NT2/D1 (cell line): ENCODE data around the gene ELOF1.

Experiments used
- DNase-seq: peaks from one replicate; pipeline ENCODE4 v3.0.0-alpha.2; 2011; ENCODE audit warnings: low read depth, low spot score
- H3K27me3 ChIP-seq: 2 replicates; pipeline ENCODE4 v1.6.0; 2011; ENCODE audit warnings: mild to moderate bottlenecking; ENCODE audit not compliant: insufficient read length, insufficient read depth
- H3K36me3 ChIP-seq: 2 replicates; pipeline ENCODE4 v1.6.1; 2011; ENCODE audit warnings: mild to moderate bottlenecking, low read length, mixed read lengths; ENCODE audit not compliant: insufficient read depth, insufficient read length
- H3K4me1 ChIP-seq: 2 replicates; pipeline ENCODE4 v1.5.1; 2011; ENCODE audit not compliant: insufficient read depth, insufficient read length
- H3K4me3 ChIP-seq: 2 replicates; pipeline ENCODE4 v1.5.1; 2011; ENCODE audit warnings: low read depth; ENCODE audit not compliant: insufficient read length
- H3K9ac ChIP-seq: 2 replicates; pipeline ENCODE4 v1.6.0; 2011; ENCODE audit warnings: low read depth; ENCODE audit not compliant: insufficient read length
- H3K9me3 ChIP-seq: 2 replicates; pipeline ENCODE4 v1.5.1; 2011; ENCODE audit warnings: mild to moderate bottlenecking, low read length; ENCODE audit not compliant: insufficient read depth
- SUZ12 ChIP-seq: IDR thresholded peaks from 2 replicates; pipeline ENCODE4 v1.6.1; 2011; ENCODE audit not compliant: insufficient read length, insufficient read depth; ENCODE audit errors: extremely low read depth
- YY1 ChIP-seq: IDR thresholded peaks from 2 replicates; pipeline ENCODE4 v1.6.1; 2011; ENCODE audit not compliant: insufficient read length, insufficient read depth
- ZNF274 ChIP-seq: IDR thresholded peaks from 2 replicates; pipeline ENCODE4 v1.6.1; 2011; ENCODE audit warnings: mild to moderate bottlenecking, low read depth, low read length

The ELOF1 gene

DNA sequence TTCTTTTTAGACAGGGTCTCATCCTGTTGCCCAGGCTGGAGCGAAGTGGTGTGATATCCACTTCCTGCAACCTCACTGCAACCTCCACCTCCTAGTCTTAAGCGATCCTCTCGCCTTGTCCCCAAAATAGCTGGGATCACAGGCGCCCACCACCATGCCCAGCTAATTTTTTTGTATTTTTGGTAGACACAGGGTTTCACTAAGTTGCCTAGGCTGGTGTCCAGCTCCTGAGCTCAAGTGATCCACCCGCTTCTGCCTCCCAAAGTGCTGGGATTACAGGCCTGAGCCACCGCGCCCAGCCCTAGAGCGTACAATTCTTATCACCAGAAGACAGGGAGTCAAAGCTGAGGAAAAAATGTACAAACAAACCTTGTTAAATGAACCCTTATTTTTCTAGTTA is 4.5 kb upstream of the ELOF1 start:
- TF ChIP-seq ZNF274 (no peak), YY1 (no peak)
- no peak for DNase-seq
- Histone ChIP-seq H3K36me3 (no peaks in the 10 kb centered on the region), H3K27me3 (no peaks in the 10 kb centered on the region), H3K9me3 (no peaks in the 10 kb centered on the region), H3K9ac (no peak overlapping the region), H3K4me3 (no peak overlapping the region), H3K4me1 (no peaks in the 10 kb centered on the region)

DNA sequence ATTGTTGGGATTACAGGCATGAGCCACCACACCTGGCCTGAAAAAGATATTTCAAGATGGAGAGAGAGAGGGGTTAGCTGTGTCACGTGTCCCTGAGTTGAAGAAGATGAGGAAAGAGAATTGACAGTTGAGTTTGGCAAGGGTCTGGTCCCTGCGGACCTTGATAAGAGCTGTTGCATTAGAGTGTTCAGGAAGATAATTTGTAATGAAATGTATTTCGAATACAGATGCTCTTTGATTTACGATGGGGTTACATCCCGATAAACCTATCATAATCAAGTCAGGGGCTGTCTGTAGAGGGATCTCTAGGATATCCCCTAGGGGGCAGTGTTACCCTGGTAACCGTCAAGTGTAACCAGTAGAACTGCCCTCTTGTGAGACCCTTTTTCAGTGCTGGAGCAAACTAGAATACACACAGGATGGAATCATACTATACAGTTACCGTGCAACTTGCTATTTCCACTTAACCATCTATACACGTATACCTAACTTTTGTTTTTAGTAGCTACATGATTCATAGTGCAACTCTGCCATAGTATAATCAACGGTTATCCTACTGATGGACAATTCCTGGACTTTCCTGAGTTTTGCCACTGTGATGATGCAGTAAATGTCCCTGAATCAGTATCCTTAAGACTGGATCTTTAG is 1.5 kb upstream of the ELOF1 start:
- Histone ChIP-seq H3K9ac (no peak overlapping the region), H3K4me1 (peaks cover 3% of the 10 kb centered on the region), H3K27me3 (no peaks in the 10 kb centered on the region), H3K9me3 (no peaks in the 10 kb centered on the region), H3K36me3 (peaks cover 21% of the 10 kb centered on the region), H3K4me3 (no peak overlapping the region)
- TF ChIP-seq YY1 = no peak
- TF ChIP-seq ZNF274 = no peak
- no peak for TF ChIP-seq SUZ12
- DNase-seq = peak; percentile 80

DNA sequence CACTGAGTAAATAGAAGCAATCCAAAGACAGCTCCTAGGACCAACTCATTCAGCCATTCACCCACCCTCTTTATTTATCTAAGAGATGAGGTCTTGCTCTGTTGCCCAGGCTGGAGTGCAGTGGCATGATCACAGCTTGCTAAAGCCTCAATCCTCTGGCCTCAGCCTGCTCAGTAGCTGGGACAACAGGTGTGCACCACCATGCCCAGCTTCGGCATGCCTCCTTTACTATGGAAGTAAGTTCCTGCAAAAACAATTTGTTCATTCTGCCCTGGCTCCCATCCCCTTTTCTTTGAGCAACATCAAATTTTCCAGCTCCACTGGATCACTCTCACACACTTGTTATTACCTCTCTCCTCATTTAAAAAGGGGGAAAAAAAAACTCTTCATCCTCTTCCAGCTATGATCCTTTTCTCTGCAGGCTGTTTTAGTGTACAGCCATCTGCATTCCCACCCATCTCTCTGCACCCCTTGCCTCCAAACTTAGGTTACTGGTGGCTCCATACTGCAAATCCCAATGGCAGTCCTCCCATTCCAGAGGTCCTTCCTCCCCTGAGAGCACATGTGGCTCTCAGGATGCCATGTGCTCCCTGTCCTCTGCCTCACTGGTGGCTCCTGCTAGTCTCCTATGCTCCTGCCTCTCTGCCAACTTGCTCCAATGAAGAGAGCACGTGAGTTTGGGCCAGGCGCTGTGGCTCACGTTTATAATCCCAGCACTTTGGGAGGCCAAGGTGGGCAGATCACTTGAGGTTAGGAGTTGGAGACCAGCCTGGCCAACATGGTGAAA is 2.2 kb downstream of the ELOF1 start:
- H3K9me3 ChIP-seq = no peaks in the 10 kb centered on the region

DNA sequence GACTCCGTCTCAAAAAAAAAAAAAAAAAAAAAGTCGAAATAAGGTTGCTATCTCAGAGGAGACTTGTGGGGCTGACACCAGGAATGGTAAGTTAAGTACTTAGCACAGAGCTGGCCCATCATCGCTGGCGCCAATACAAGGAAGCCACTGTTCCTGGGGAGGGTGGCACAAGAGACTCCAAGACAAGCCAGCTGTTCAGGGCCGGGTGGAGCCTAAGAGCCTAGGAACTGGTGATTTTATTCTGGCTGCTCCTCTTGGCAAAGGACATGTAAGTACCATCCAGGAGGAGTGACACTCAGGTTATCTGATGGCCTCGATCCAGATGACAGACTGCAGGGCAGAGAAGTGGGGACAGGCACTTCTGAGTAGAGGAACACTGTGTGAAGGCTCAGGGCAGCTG is 3.8 kb downstream of the ELOF1 start:
- DNase-seq = no peak
- peaks cover 4% of the 10 kb centered on the region for H3K4me1 ChIP-seq
- H3K36me3 ChIP-seq = peaks cover 70% of the 10 kb centered on the region
- no peak for TF ChIP-seq ZNF274
- TF ChIP-seq YY1 = no peak
- no peak for TF ChIP-seq SUZ12
- no peaks in the 10 kb centered on the region for H3K27me3 ChIP-seq
- no peak overlapping the region for H3K4me3 ChIP-seq
- no peaks in the 10 kb centered on the region for H3K9me3 ChIP-seq
- H3K9ac ChIP-seq = no peak overlapping the region

More for the DNA sequence above, 2.2 kb downstream of the ELOF1 start:
- Histone ChIP-seq H3K36me3 (peaks cover 56% of the 10 kb centered on the region), H3K9ac (no peak overlapping the region), H3K4me3 (no peak overlapping the region), H3K27me3 (no peaks in the 10 kb centered on the region), H3K4me1 (peaks cover 4% of the 10 kb centered on the region)
- TF ChIP-seq ZNF274 (no peak), SUZ12 (no peak), YY1 (no peak)
- no peak for DNase-seq

DNA sequence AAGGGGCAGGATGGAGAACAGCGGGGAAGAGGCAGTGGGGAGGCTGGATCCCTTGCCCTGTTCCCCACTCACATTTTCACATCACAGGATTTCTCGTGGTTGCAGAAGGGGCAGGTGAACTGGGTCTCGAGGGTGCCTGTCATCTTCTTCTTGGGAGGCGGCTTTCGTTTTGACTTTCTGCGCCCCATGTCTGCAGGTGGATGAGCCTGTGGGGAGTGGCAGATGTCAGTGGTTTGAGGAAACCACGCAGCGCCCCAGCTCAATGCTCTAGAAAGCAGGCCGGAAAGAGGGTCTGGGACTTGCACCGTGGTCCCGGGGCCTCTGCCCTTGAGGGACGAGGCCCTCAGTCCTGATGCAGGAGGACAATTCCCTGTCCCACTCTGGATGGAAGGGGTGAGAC is 4.9 kb downstream of the ELOF1 start:
- no peaks in the 10 kb centered on the region for H3K9me3 ChIP-seq
- H3K36me3 ChIP-seq = peaks cover 81% of the 10 kb centered on the region
- H3K4me1 ChIP-seq = peaks cover 4% of the 10 kb centered on the region
- TF ChIP-seq YY1 (no peak), SUZ12 (no peak), ZNF274 (no peak)
- no peaks in the 10 kb centered on the region for H3K27me3 ChIP-seq
- DNase-seq = no peak
- no peak overlapping the region for H3K9ac ChIP-seq
- no peak overlapping the region for H3K4me3 ChIP-seq

DNA sequence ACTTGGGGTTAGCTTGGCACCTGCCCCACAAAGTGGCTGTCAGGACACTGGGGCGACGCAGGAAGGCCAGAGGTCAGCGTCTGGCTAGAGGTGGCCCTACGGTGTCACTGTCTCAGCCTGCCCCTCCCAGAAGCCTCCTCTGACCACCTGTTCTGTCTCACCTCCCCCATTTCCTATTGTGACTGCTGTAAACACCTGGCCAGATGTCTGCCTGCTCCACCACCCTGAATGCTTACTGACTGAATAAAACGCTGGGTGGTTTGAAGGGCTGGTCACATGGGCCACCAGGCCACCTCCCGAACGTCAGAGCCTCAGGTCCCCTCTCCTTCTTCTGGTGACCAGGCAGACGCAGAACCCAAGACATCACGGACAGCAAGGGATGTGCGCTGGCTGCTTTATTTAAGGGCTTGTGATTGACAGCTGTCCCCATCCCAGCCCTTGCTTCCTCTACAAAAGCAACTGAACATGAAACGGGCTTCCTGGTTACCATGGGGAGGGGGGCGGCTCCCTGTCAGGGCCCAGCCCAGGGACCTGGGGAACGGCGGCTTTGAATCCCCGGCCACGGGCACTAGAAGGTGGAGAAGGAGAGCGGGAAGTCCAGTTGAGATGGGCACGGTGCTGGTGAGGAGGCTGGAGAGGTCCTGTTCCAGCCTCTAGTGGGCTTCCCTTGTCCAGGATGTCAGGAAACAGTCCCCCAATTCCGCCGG is 6.2 kb downstream of the ELOF1 start:
- Histone ChIP-seq H3K4me3 (no peak overlapping the region), H3K27me3 (no peaks in the 10 kb centered on the region), H3K9me3 (no peaks in the 10 kb centered on the region), H3K4me1 (peaks cover 5% of the 10 kb centered on the region), H3K9ac (no peak overlapping the region), H3K36me3 (peaks cover 85% of the 10 kb centered on the region)
- DNase-seq = no peak
- TF ChIP-seq SUZ12 = no peak
- TF ChIP-seq YY1 = no peak
- TF ChIP-seq ZNF274 = no peak; the same call in 1 of the 2 replicates

DNA sequence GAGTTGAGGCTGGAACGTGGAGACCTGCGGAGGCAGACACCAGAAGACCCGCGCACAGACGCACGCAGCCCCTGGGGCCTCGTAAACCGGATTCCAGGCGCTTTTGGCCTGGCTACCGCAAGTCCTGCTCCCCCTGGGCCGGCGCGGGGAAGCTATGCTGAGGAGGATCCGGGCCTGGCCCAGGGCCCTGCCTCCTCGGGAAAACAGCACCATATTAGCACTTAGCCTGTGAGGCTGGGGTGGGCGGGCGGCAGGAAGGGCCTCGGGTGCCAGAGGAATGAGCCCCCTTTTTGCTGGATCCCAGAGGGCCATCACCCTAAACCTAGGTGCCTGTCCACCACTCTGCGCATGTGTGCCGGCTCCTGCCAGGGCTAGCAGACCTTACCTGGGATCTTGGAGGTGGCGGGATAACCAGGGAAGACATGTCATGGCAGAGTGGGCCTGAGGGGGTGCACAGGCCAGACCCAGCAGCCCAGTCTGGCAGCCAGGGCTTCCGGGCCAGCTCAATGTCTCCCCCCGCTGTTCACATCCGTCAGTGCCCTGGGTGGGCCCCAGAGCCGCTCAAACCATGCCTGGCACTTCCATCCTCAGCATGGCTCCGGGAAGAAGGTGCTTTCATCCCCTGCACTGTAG is 7.3 kb downstream of the ELOF1 start:
- TF ChIP-seq ZNF274 = no peak
- TF ChIP-seq YY1 = no peak
- TF ChIP-seq SUZ12 = no peak
- no peaks in the 10 kb centered on the region for H3K27me3 ChIP-seq
- H3K9ac ChIP-seq = no peak overlapping the region
- peaks cover 6% of the 10 kb centered on the region for H3K4me1 ChIP-seq
- H3K36me3 ChIP-seq = peaks cover 85% of the 10 kb centered on the region
- DNase-seq = no peak
- no peaks in the 10 kb centered on the region for H3K9me3 ChIP-seq
- H3K4me3 ChIP-seq = no peak overlapping the region
